Liver (tissue), 9 donors: Measurements from ENCODE around the gene RTP2. TPM values are rescaled to one million over a fixed set of nuclear protein-coding genes. Genes with fewer than 3 reads are reported as not detected.

Experiments used
- DNase-seq: peaks from one replicate; pipeline ENCODE4 v3.0.0-alpha.2; 2017; ENCODE audit warnings: low spot score
- H3K27ac ChIP-seq, 2 donors: one replicate each; pipeline ENCODE4 v1.7.0; 2013; ENCODE audit warnings: inconsistent platforms in 2 of 2, low read length in 2 of 2, control low read depth in 1 of 2, low read depth in 1 of 2, mild to moderate bottlenecking in 1 of 2
- H3K27me3 ChIP-seq, 4 donors: one replicate each; pipeline versions ENCODE4 v1.6.1 to v1.7.0; 2013; ENCODE audit warnings: low read length in 3 of 4, inconsistent platforms in 1 of 4, mild to moderate bottlenecking in 1 of 4, moderate library complexity in 1 of 4; ENCODE audit not compliant: control insufficient read depth in 4 of 4, insufficient read depth in 4 of 4
- H3K36me3 ChIP-seq, 4 donors: one replicate each; pipeline versions ENCODE4 v1.6.1 to v1.7.0; 2013; ENCODE audit warnings: low read length in 3 of 4, mild to moderate bottlenecking in 3 of 4, low read depth in 1 of 4, moderate library complexity in 1 of 4; ENCODE audit not compliant: control insufficient read depth in 4 of 4, insufficient read depth in 3 of 4
- H3K4me1 ChIP-seq, 4 donors: one replicate each; pipeline versions ENCODE4 v1.6.1 to v1.7.0; 2013; ENCODE audit warnings: low read length in 3 of 4, mild to moderate bottlenecking in 3 of 4, moderate library complexity in 1 of 4; ENCODE audit not compliant: control insufficient read depth in 4 of 4, insufficient read depth in 4 of 4
- H3K4me3 ChIP-seq, 3 donors: one replicate each; pipeline versions ENCODE4 v1.6.1 to v1.7.0; 2013; ENCODE audit warnings: low read length in 3 of 3, control low read depth in 1 of 3, low read depth in 1 of 3, mild to moderate bottlenecking in 1 of 3
- H3K9ac ChIP-seq, 2 donors: one replicate each; pipeline ENCODE4 v1.7.0; 2013; ENCODE audit warnings: low read length in 2 of 2, mild to moderate bottlenecking in 2 of 2, moderate library complexity in 2 of 2, control low read depth in 1 of 2, low read depth in 1 of 2
- H3K9me3 ChIP-seq, 4 donors: one replicate each; pipeline versions ENCODE4 v1.6.1 to v1.7.0; 2013; ENCODE audit warnings: low read length in 3 of 4; ENCODE audit not compliant: control insufficient read depth in 4 of 4
- EGR1 ChIP-seq, 2 donors: IDR thresholded peaks; 2 replicates each; pipeline ENCODE4 v1.6.1; 2016 to 2018; ENCODE audit warnings: antibody characterized with exemption in 2 of 2, low read depth in 2 of 2
- FOXA1 ChIP-seq: IDR thresholded peaks from 2 replicates; pipeline ENCODE4 v1.6.1; 2016; ENCODE audit warnings: antibody characterized with exemption
- FOXA2 ChIP-seq: IDR thresholded peaks from 2 replicates; pipeline ENCODE4 v1.6.1; 2016; ENCODE audit warnings: antibody characterized with exemption
- HNF4A ChIP-seq, 2 donors: conservative IDR thresholded peaks; 2 replicates each; pipeline ENCODE4 v1.6.1; 2016; ENCODE audit warnings: antibody characterized with exemption in 2 of 2, mild to moderate bottlenecking in 2 of 2
- JUND ChIP-seq, 2 donors: IDR thresholded peaks; 2 replicates each; pipeline ENCODE4 v1.6.1; 2016; ENCODE audit warnings: antibody characterized with exemption in 2 of 2
- NR2F2 ChIP-seq: IDR thresholded peaks from 2 replicates; pipeline ENCODE4 v1.6.1; 2016; ENCODE audit warnings: antibody characterized with exemption
- RAD21 ChIP-seq, 2 donors: IDR thresholded peaks; 2 replicates each; pipeline ENCODE4 v1.6.1; 2016; ENCODE audit warnings: antibody characterized with exemption in 2 of 2, mild to moderate bottlenecking in 2 of 2
- REST ChIP-seq: IDR thresholded peaks from 2 replicates; pipeline ENCODE4 v1.6.1; 2016; ENCODE audit warnings: antibody characterized with exemption, mild to moderate bottlenecking
- SP1 ChIP-seq: IDR thresholded peaks from 2 replicates; pipeline ENCODE4 v1.6.1; 2018; ENCODE audit warnings: antibody characterized with exemption, mild to moderate bottlenecking
- TAF1 ChIP-seq: conservative IDR thresholded peaks from 2 replicates; pipeline ENCODE4 v1.6.1; 2016; ENCODE audit warnings: antibody characterized with exemption, mild to moderate bottlenecking
- WGBS: extraction: QIAGEN DNeasy Blood & Tissue Kit; methylation state at CpG from one replicate; pipeline ENCODE4 v1.1.7; 2013; 5-methylcytosine and 5-hydroxymethylcytosine counted together
- polyA plus RNA-seq, 2 donors: library from polyadenylated mRNA; stranded (reverse) in 1 of 2; unstranded in 1 of 2; fragments of 200-250 nt in 1 of 2; fragments of >200 nt in 1 of 2; fragmentation: Nextera tagmentation in 1 of 2; extraction: Ambion mirVana in 1 of 2; gene quantifications; one replicate each; pipeline versions ENCODE4 v1.2.1 to v1.2.3, GENCODE V29; 2013 to 2015
- total RNA-seq, 2 donors: library from RNA; depleted of rRNA; stranded (reverse); fragments of >200 nt; gene quantifications; one replicate each; pipeline ENCODE4 v1.2.3, GENCODE V29; 2014
- TF ChIP-seq, protein P1 (sequence below): IDR thresholded peaks from 2 replicates; pipeline ENCODE4 v1.6.1; 2016; ENCODE audit warnings: antibody characterized with exemption
- donor health status: healthy.
- donor health status: healthy.
- donor health status: healthy.
- donor health status: healthy.
- donor health status: healthy.

The RTP2 gene
- total and polyA plus RNA-seq, 4 donors = not detected

- no peaks in the 10 kb centered on the region for H3K9me3 ChIP-seq
- TF ChIP-seq TAF1 (no peak), NR2F2 (no peak), HNF4A (conservative IDR thresholded peaks at IDR 0.05) (no peak), SP1 (no peak), JUND (IDR thresholded peaks at IDR 0.05) (no peak), FOXA2 (no peak), RAD21 (IDR thresholded peaks at IDR 0.05) (no peak), FOXA1 (no peak), REST (no peak), EGR1 (IDR thresholded peaks at IDR 0.05; ENCODE audit: low read depth in 2 of 2) (no peak)
- TF ChIP-seq, protein P1, sequence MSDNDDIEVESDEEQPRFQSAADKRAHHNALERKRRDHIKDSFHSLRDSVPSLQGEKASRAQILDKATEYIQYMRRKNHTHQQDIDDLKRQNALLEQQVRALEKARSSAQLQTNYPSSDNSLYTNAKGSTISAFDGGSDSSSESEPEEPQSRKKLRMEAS = no peak
- H3K36me3 ChIP-seq = no peaks in the 10 kb centered on the region
- H3K4me3 ChIP-seq = no peak overlapping the region
- no peak overlapping the region for H3K27ac ChIP-seq
- 65% methylated on average over 2 of the region's 2 CpGs for WGBS
- DNase-seq = no peak
- H3K9ac ChIP-seq = no peak overlapping the region
- H3K4me1 ChIP-seq = no peaks in the 10 kb centered on the region
- H3K27me3 ChIP-seq = no peaks in the 10 kb centered on the region
Observed at GRCh38 chr3:187651282-187651681, 51.1 kb downstream of the RTP2 start.

Other genes starting within 250 kb of the RTP2 start
- gene SST, start 32.2 kb downstream of the RTP2 start, total RNA-seq = not detected
- not detected for gene SST, start 32.2 kb downstream of the RTP2 start, polyA plus RNA-seq
- 10 to 100 TPM in 1 of 2 donors, 1 to 10 TPM in 1; 7.8 to 71.8 TPM for gene BCL6, start 42.9 kb upstream of the RTP2 start, total RNA-seq
- gene BCL6, start 42.9 kb upstream of the RTP2 start, polyA plus RNA-seq = 10 to 100 TPM in 1 of 2 donors, 1 to 10 TPM in 1; 9.1 to 17.6 TPM